HG03135 (cell line): ENCODE data around the gene REV3L.
"Not testable (repeated sequence)": the region's sequence is repeated elsewhere in the genome, so short reads cannot be mapped to it uniquely, and the experiment has no call there.

Experiments used
- ATAC-seq: cut with Tn5 transposase; IDR thresholded peaks from one replicate; pipeline ENCODE4 v1.9.1; 2021; ENCODE audit warnings: mild to moderate bottlenecking, moderate library complexity; ENCODE audit not compliant: unreplicated experiment

The REV3L gene

DNA sequence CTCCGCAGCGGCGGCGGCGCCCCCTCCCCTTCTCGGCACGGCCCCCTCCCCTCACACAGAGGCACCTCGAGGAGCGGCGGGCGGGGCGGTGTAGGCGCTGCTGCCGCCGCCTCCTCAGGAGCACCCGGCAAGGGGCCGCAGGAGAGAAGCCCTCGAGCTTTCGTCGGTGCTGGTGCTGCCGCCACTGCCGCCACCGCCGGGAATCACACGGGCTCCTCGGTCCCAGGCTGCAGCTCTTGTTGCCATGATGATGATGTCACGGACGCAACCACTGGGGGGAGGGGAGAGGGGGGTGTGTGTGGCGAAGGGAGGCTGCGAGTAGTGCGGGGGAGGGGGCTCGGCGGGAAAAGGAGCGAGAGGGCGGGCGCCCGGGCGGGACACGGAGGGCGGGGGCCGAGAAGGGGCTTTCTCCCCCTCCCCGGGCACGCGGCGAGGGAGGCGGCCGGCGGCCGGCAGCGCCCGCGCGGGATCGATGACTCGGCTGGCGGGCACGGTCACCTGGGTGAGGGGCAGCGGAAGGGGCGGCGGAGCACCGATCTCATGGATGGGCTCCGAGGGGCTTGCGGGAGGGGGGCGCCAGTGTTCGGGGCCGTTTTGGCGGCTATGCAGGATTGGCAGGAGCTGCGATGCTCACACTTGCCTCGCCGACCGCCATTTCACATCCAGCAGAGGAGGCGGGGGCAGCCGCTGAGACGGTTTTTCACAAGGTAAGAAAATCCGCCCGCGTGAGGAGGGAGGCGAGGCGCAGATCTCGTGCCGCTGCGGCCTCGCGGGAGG, at the start of gene REV3L:
Gene REV3L (minus strand): TSS at position 260 of the 777 bp plus-strand sequence. CDS start 330 bp downstream, outside the sequence.
- ATAC-seq, result peak; percentile 31

DNA sequence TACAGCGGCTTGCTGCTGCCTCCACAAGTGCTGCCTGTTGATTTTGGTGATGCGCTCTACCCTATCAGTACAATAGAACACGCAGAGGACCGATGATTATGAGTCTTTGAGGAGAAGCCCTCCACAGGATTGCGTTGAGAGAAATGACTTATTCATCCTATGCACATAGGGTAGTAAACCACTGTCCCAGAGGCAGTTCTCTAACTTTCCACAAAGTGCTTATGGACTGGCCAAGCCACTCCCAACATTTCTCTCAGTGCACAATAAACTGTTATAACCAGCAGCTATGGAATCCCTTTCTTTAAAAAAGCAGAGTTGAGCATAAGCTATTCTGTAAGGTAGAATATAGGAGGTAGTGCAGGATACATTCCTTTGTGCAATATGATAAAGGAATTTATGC, 48.2 kb upstream of the REV3L start:
- no peak for ATAC-seq

DNA sequence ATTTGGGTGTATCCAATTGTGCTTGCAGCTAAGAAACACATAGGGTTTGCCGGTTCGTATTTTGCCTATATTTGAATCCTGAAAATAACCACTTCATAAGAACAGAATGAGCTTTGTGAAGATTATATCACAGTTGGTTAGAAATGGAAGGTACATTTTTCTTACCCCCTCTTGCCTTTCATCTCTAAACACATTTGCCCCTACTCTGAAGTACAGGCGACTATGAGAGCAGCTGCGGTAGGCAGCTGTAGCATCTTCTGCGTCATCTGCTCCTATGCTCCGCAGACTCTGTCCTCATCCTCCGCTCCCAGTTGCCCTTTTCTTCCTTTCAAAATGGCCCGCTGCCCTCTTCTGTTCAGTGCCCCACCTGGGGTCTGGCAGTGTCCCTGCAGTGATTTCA, 47.6 kb upstream of the REV3L start:
- ATAC-seq, result no peak

DNA sequence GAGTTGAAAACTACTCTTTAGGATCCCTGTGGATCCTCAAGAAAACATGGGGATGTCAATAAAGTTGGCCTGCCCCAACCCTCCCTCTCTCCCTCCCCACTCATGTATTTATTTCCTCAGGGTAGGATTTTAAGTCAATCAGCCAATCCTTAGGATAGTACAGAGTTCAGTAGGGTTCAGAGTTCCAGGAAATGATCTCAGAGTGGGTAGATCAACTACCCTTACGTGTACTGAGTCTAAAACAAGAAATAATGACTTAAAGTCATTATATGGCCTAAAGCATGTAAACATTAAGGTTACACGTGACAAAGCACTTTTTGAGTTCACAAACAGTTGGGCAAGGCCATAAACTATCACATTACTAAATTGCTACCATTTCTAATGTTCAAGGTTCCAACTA, 47.2 kb upstream of the REV3L start:
- ATAC-seq, result no peak

DNA sequence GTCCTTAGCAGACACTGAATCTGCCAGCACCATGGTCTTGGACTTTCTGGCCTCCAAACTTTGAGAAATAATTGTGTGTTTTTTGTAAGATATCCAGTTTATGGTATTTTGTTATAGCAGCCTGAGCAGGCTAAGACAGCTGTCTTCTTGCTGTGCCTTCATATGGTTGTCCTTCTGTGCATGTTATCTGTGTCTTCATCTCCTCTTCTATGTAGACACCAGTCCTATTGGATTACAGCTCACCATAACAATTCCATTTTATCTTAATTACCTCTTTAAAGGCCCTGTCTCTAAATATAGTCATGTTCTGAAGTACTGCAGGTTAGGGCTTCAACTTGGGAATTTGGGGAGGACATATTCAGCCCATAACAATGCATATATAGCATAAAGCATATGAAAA, 44.3 kb upstream of the REV3L start:
- ATAC-seq, result no peak

DNA sequence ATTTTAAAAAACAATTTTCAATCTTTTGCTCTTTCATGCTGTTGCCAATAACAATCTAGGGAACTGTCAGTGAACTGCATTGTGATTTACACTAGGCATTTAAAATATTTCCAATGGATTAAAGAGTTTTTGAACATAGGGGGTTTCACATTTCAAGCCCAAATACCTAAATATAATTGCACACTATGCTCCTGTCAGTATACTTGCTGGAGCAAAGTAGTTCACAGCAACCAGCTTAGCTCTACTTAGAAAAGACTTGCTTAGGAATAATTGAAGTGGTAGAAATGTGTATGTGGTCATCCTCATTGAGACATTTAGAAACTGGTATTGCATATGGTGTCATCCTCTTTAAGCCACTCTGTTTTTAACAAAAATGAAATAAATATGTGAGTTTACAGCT, 41.7 kb upstream of the REV3L start:
- no peak for ATAC-seq

DNA sequence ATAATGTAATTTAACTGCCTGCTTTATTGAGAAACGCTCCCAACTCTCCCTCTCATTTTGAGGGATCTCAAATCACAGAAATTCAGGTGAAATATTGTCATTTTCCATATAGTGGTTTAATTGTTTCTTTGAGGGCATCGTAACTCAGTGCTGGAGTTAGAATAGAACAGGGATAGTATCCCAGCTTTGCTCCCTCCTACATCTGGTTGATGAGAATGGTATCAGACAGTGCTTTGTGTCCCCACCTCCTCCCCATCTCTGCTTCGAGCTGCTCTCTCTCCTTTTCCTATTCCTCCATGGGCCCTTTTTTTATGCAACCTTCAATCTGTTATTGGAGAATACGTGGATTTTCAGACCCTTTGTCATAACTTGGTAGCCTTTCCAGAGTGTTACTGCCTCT, 41.2 kb upstream of the REV3L start:
- no peak for ATAC-seq

DNA sequence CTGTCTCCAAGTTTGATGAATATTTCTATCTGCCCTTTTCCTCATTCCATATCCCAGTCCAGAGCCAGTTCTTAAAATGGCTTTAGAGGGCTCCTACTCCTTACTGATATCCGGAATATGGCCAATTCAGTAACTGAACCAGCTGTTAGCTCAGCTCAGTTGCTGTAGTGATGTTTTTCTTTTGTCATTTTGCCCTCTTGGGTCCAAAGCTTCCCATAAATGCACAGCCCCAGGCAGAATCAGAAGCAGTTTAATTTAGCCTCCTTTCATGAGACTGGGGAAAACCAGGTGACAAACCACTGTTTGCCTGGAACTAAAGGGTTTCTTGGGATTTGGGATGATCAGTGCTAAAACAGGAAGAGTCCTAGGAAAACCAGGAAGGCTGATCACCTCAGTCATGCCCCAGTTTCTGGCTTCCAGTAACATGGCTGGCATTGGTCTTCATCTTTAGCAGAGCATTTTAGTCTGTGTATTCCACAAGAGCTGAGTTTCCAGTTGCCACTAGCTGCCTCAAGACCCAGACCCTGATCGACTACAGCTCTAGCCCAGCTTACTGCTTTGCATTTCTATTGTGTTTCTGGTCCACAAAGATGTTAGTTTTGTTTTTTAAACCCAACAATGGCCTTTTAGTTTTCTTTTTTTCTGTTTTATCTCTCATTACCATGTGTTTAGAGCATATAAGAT, 40.6 kb upstream of the REV3L start:
- no peak for ATAC-seq

DNA sequence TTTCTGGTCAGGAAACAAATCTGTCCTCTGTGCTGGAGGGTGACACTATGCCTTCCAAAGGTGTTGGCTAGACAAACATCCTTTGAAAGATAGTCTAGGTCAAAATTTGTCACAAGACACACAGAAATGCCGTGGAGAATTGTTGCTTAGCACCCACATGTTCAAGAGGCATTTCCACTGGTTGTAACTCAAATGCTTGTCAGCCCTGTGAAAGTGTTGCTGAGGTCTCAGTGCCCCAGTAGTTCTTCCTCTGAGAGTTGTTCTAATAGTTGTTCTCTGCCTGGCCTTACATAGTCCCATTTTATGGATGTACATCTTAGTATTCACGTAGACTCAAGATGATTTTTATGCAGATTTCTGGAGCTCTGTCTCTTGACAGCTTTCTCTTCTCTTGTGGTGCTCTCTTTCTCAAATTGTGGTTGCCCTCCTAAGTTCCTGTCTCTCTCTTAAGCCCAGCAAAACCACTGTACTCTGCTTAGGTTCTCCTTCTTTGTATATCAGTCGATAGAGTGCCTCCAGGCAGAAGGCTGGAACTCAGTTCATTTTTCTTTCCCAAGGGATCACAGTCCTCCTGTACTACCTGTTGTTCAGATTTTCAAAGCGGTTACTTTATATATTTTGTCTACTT, 39.5 kb upstream of the REV3L start:
- no peak for ATAC-seq

DNA sequence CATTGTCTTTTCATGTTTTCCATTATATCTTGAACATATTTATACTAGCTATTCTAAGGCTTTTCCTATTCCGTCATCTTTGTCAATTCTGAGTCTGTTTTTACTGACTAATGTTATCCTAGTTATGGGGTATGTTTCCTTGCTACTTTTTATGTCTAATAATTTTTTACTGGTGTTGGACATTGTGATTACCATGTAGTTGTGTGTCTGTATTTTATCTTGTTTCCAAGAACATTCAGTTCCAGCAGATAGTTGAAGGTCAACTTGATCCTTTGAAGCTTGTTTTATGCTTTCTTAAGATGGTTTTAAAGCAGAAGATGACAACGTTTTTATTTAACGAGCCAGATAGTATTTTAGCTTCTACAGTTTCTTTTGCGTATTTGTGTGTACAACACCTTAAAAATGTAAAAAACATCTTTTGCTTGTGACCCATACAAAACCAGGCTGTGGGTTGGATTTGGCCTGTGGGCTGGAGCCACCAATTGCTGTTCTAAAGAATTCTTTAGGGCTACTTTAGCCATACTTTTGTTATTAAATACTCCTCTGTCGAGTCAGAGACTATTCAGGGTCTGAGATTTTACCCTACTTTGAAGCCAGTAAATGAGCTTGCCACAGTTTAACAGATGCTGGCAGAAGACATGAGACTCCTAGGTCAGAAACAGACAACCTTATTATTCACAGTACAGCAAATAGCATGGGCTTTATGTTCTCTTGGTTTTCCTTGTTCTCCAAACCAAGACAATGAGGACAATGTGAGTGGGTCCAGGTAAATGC, 38.7 kb upstream of the REV3L start:
- ATAC-seq, result no peak

GRCh38 chr6:111520524-111520923, 37.5 kb upstream of the REV3L start:
- no peak for ATAC-seq

DNA sequence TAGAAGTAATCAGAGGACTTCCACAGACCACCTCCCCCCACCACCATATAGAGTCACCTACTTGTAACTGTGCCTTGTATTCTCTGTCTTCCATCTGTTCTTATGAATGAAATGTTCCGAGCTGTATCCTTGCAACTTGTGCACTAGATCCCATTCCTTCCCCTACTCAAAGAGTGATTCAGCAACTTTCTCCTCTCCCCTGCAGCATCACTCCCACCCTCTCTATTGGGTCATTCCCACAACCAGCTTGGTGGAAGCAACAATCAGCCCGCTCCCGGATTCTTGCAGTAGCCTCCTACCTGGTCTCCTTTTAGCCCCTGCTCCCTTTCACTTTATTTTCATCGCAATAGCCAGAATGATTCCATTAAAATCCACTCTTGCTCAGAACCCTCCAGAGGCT, 34.9 kb upstream of the REV3L start:
- no peak for ATAC-seq

DNA sequence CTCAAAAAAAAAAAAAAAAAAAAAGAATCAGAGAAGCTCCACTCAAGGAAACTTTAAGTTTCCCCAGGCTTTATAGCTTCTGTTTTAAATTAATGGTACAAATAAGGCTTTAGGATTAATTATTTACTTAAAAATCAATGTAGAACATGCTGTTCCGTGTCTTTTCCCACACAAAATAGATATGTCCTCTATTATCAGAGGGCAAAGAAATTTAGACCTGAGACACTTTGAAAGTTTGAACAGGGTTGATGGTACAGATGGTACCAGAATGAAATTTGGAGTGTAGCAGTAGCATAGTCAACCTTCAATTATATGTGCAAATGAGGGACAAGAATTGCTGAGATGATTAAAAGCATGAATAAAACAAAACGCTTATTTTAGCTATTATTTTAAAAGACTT, 32.2 kb upstream of the REV3L start:
- no peak for ATAC-seq

GRCh38 chr6:111514531-111514930, 31.5 kb upstream of the REV3L start:
- ATAC-seq, result not testable (repeated sequence)

DNA sequence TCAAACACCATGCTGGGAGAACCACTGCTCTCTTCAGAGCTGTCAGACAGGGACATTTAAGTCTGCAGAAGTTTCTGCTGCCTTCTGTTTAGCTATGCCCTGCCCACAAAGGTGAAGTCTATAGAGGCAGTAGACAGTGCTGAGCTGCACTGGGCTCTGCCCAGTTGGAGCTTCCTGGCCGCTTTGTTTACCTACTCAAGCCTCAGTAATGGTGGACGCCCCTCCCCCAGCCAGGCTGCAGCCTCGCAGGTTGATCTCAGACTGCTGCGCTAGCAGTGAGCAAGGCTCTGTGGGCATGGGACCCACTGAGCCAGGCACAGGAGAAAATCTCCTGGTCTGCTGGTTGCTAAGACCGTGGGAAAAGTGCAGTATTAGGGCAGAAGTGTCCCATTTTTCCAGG, 24.2 kb upstream of the REV3L start:
- ATAC-seq, result not testable (repeated sequence)

DNA sequence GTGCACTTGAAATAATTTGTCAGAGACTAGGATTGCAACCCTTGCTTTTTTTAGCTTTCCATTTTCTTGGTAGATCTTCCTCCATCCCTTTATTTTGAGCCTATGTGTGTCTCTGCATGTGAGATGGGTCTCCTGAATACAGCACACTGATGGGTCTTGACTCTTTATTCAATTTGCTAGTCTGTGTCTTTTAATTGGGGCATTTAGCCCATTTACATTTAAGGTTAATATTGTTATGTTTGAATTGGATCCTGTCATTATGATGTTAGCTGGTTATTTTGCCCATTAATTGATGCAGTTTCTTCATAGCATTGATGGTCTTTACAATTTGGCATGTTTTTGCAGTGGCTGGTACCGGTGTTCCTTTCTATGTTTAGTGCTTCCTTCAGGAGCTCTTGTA, 22.5 kb upstream of the REV3L start:
- not testable (repeated sequence) for ATAC-seq

DNA sequence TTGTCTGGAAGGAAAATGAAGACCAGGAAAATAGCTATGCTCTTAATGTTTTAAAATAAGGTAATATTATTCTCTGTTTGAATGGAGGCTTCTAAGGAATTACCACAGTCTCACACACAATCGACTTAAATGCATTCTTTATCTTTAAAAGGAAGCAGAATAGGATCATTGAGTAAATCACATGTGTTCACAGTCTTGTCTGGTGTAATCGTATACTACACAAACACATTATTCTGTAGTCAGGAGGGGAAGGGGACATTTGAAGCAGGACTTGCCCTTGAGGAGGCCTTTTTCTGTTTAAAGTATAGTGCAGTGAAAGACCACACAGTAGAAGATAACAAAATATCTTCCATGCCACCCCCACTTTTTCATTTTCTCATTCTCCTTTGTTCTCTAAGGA, 20.6 kb upstream of the REV3L start:
- no peak for ATAC-seq

DNA sequence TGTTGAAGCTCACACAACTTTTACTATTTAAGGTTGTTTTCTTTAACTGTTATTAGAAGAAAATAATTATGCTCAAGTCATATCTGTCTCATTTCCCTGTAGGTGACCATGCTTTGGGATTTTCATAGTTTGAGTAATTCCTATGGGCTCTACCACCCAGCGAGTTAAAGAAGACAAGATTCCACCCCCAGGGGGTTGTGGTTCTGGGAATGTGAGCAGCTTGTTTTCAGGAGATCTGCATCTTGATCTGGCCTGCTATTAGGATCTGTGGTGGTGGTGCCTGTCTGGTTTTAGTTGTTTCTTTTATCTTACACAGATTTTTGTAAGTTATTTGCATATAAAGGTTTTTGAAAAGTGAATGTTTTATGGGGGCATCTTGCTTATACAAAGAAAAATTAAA, 20.2 kb upstream of the REV3L start:
- ATAC-seq, result no peak

DNA sequence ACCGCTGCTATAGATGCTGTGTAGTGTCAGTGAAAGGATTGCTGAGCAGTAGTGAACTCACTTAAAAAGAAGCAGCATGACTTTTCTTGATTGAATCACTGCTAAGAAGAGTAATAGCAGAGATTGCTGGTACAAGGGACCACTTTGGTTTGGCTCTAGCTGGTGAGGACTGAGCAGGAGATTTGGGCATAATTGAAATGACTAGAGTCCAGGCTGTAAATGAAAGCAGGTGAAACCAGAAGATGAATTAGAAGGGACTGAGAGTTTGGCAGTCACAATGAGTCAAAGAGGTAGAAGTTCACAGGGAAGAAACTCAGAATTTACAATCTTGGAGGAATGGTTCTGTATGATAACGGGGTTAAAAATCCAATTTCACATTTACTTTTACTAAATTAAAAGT, 19.1 kb upstream of the REV3L start:
- ATAC-seq, result no peak

DNA sequence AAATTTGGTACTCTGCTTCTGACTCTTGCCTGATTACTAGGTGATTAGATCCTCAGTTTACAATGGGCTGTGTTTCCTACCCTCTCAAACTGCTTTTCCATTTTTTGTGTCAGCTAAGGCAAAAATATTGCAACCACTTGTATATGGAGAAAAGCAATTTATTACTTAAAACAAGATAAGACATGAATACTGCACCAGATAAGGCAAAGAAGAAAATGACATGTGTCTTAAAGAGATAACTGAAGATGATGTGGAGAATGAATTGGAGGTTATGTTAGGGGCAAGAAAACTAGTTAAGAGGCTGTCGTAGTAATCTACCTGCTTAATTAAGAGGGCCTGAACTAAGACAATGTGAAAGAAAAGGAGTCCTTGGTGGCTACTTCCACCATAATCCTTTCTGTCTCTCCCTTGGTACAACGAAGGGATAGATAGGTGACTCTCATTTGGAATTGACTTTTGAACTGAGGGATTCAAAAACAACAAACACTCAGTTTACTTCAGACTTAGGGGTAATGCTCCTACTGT, 16.3 kb upstream of the REV3L start:
- no peak for ATAC-seq
